NCI-H2227 treated with DMSO at 0.1 percent for 48 hours (cell line): ENCODE data around the gene FTO.

Source experiments
- DNase-seq: peaks from one replicate; lab custom pipeline; 2025; lab: John Stamatoyannopoulos, UW

FTO gene

GRCh38 chr16:54125751-54126655, 422.0 kb downstream of the FTO start:
- DNase-seq: no peak

GRCh38 chr16:54126907-54127306, 423.0 kb downstream of the FTO start:
- DNase-seq: no peak

GRCh38 chr16:54128629-54129234, 424.8 kb downstream of the FTO start:
- DNase-seq: no peak

GRCh38 chr16:54129810-54130209, 425.9 kb downstream of the FTO start:
- DNase-seq: no peak

GRCh38 chr16:54135361-54136275, 431.7 kb downstream of the FTO start:
- DNase-seq: no peak

- DNase-seq: no peak
These were observed 432.3 kb downstream of the FTO start for GRCh38 chr16:54136276-54136625.

GRCh38 chr16:54140057-54140787, 436.3 kb downstream of the FTO start:
- no peak for DNase-seq

GRCh38 chr16:54140788-54141136, 436.8 kb downstream of the FTO start:
- DNase-seq: no peak

- no peak for DNase-seq
These were observed 438.8 kb downstream of the FTO start for GRCh38 chr16:54142787-54143186.

GRCh38 chr16:54143410-54143809, 439.5 kb downstream of the FTO start:
- no peak for DNase-seq

- peak; percentile 19 for DNase-seq
These were observed 440.1 kb downstream of the FTO start for GRCh38 chr16:54143934-54144571.

GRCh38 chr16:54144572-54144947, 440.6 kb downstream of the FTO start:
- DNase-seq: no peak

GRCh38 chr16:54145881-54146280, 441.9 kb downstream of the FTO start:
- no peak for DNase-seq

GRCh38 chr16:54148974-54149373, 445.0 kb downstream of the FTO start:
- DNase-seq: no peak

- DNase-seq: no peak
These were observed 446.9 kb downstream of the FTO start for GRCh38 chr16:54150861-54151260.

- no peak for DNase-seq
These were observed 448.6 kb downstream of the FTO start for GRCh38 chr16:54152362-54153239.

- DNase-seq: no peak
These were observed 449.4 kb downstream of the FTO start for GRCh38 chr16:54153240-54153934.

GRCh38 chr16:54156349-54156748, 452.4 kb downstream of the FTO start:
- DNase-seq: no peak

- DNase-seq: no peak
These were observed 455.0 kb downstream of the FTO start for GRCh38 chr16:54158986-54159385.
